Measurements from ENCODE around the gene CNNM3.

Gene CNNM3

GRCh38 chr2:96808176-96808837, 7.8 kb upstream of the CNNM3 start:
- Histone ChIP-seq H3K36me3 (ENCODE audit: control insufficient read depth, insufficient read depth, low read length) (peaks cover 12% of the 10 kb centered on the region), H3K9me3 (ENCODE audit: control insufficient read depth, low read length) (no peaks in the 10 kb centered on the region), H3K4me3 (ENCODE audit: insufficient read depth, low read depth, low read length) (no peak overlapping the region), H3K4me1 (ENCODE audit: control insufficient read depth, insufficient read depth, low read length) (no peaks in the 10 kb centered on the region), H3K27me3 (ENCODE audit: control insufficient read depth, insufficient read depth, low read length, poor library complexity, severe bottlenecking) (no peaks in the 10 kb centered on the region), H3K27ac (ENCODE audit: insufficient read depth, low read depth, low read length, poor library complexity, severe bottlenecking) (no peak overlapping the region)
- 93 to 96% methylated on average over 10 of the region's 10 CpGs for WGBS, 2 experiments

GRCh38 chr2:96809216-96809882, 6.7 kb upstream of the CNNM3 start:
- Histone ChIP-seq H3K27ac (ENCODE audit: insufficient read depth, low read depth, low read length, poor library complexity, severe bottlenecking) (no peak overlapping the region), H3K4me3 (ENCODE audit: insufficient read depth, low read depth, low read length) (no peak overlapping the region), H3K36me3 (ENCODE audit: control insufficient read depth, insufficient read depth, low read length) (peaks cover 12% of the 10 kb centered on the region), H3K27me3 (ENCODE audit: control insufficient read depth, insufficient read depth, low read length, poor library complexity, severe bottlenecking) (no peaks in the 10 kb centered on the region), H3K4me1 (ENCODE audit: control insufficient read depth, insufficient read depth, low read length) (no peaks in the 10 kb centered on the region), H3K9me3 (ENCODE audit: control insufficient read depth, low read length) (no peaks in the 10 kb centered on the region)
- WGBS, 2 experiments: 93 to 94% methylated on average over 13 of the region's 13 CpGs

GRCh38 chr2:96809951-96810782, 5.9 kb upstream of the CNNM3 start:
- Histone ChIP-seq H3K4me3 (ENCODE audit: insufficient read depth, low read depth, low read length) (no peak overlapping the region), H3K4me1 (ENCODE audit: control insufficient read depth, insufficient read depth, low read length) (no peaks in the 10 kb centered on the region), H3K27me3 (ENCODE audit: control insufficient read depth, insufficient read depth, low read length, poor library complexity, severe bottlenecking) (peaks cover under 1% of the 10 kb centered on the region), H3K9me3 (ENCODE audit: control insufficient read depth, low read length) (no peaks in the 10 kb centered on the region), H3K27ac (ENCODE audit: insufficient read depth, low read depth, low read length, poor library complexity, severe bottlenecking) (no peak overlapping the region), H3K36me3 (ENCODE audit: control insufficient read depth, insufficient read depth, low read length) (peaks cover 12% of the 10 kb centered on the region)
- 90 to 91% methylated on average over 12 of the region's 12 CpGs for WGBS, 2 experiments

GRCh38 chr2:96810783-96811192, 5.3 kb upstream of the CNNM3 start:
- H3K27me3 ChIP-seq (ENCODE audit: control insufficient read depth, insufficient read depth, low read length, poor library complexity, severe bottlenecking): peaks cover 4% of the 10 kb centered on the region
- H3K4me1 ChIP-seq (ENCODE audit: control insufficient read depth, insufficient read depth, low read length): no peaks in the 10 kb centered on the region
- 93% methylated on average over 5 of the region's 5 CpGs for WGBS, 2 experiments
- H3K4me3 ChIP-seq (ENCODE audit: insufficient read depth, low read depth, low read length): no peak overlapping the region
- no peaks in the 10 kb centered on the region for H3K9me3 ChIP-seq (ENCODE audit: control insufficient read depth, low read length)
- no peak overlapping the region for H3K27ac ChIP-seq (ENCODE audit: insufficient read depth, low read depth, low read length, poor library complexity, severe bottlenecking)
- peaks cover 12% of the 10 kb centered on the region for H3K36me3 ChIP-seq (ENCODE audit: control insufficient read depth, insufficient read depth, low read length)

GRCh38 chr2:96811917-96812316, 4.2 kb upstream of the CNNM3 start:
- no peaks in the 10 kb centered on the region for H3K9me3 ChIP-seq (ENCODE audit: control insufficient read depth, low read length)
- no peaks in the 10 kb centered on the region for H3K4me1 ChIP-seq (ENCODE audit: control insufficient read depth, insufficient read depth, low read length)
- H3K36me3 ChIP-seq (ENCODE audit: control insufficient read depth, insufficient read depth, low read length): peaks cover 12% of the 10 kb centered on the region
- 89 to 94% methylated on average over 3 of the region's 3 CpGs for WGBS, 2 experiments
- H3K4me3 ChIP-seq (ENCODE audit: insufficient read depth, low read depth, low read length): no peak overlapping the region
- H3K27me3 ChIP-seq (ENCODE audit: control insufficient read depth, insufficient read depth, low read length, poor library complexity, severe bottlenecking): peaks cover 4% of the 10 kb centered on the region
- no peak overlapping the region for H3K27ac ChIP-seq (ENCODE audit: insufficient read depth, low read depth, low read length, poor library complexity, severe bottlenecking)

- Histone ChIP-seq H3K4me3 (ENCODE audit: insufficient read depth, low read depth, low read length) (no peak overlapping the region), H3K27me3 (ENCODE audit: control insufficient read depth, insufficient read depth, low read length, poor library complexity, severe bottlenecking) (peaks cover 4% of the 10 kb centered on the region), H3K27ac (ENCODE audit: insufficient read depth, low read depth, low read length, poor library complexity, severe bottlenecking) (no peak overlapping the region), H3K36me3 (ENCODE audit: control insufficient read depth, insufficient read depth, low read length) (peaks cover 10% of the 10 kb centered on the region), H3K9me3 (ENCODE audit: control insufficient read depth, low read length) (no peaks in the 10 kb centered on the region), H3K4me1 (ENCODE audit: control insufficient read depth, insufficient read depth, low read length) (peaks cover 2% of the 10 kb centered on the region)
- 94 to 97% methylated on average over 4 of the region's 4 CpGs for WGBS, 2 experiments
These were observed 2.4 kb upstream of the CNNM3 start for GRCh38 chr2:96813656-96814055.

- peak overlapping the region; percentile 23 for H3K27ac ChIP-seq (ENCODE audit: insufficient read depth, low read depth, low read length, poor library complexity, severe bottlenecking)
- WGBS, 2 experiments: 3% methylated on average over 60 of the region's 60 CpGs
These were observed 542 bp upstream of the CNNM3 start for GRCh38 chr2:96815326-96816126.

GRCh38 chr2:96816836-96817702, 1.0 kb downstream of the CNNM3 start:
- no peaks in the 10 kb centered on the region for H3K36me3 ChIP-seq (ENCODE audit: control insufficient read depth, insufficient read depth, low read length)
- 2 to 3% methylated on average over 89 of the region's 89 CpGs for WGBS, 2 experiments
- peak overlapping the region; percentile 74 for H3K4me3 ChIP-seq (ENCODE audit: insufficient read depth, low read depth, low read length)
- H3K27ac ChIP-seq (ENCODE audit: insufficient read depth, low read depth, low read length, poor library complexity, severe bottlenecking): no peak overlapping the region
- peaks cover 23% of the 10 kb centered on the region for H3K4me1 ChIP-seq (ENCODE audit: control insufficient read depth, insufficient read depth, low read length)
- H3K9me3 ChIP-seq (ENCODE audit: control insufficient read depth, low read length): no peaks in the 10 kb centered on the region
- peaks cover 4% of the 10 kb centered on the region for H3K27me3 ChIP-seq (ENCODE audit: control insufficient read depth, insufficient read depth, low read length, poor library complexity, severe bottlenecking)

More at GRCh38 chr2:96815326-96816126, 542 bp upstream of the CNNM3 start:
- Histone ChIP-seq H3K36me3 (ENCODE audit: control insufficient read depth, insufficient read depth, low read length) (no peaks in the 10 kb centered on the region), H3K27me3 (ENCODE audit: control insufficient read depth, insufficient read depth, low read length, poor library complexity, severe bottlenecking) (peaks cover 4% of the 10 kb centered on the region), H3K9me3 (ENCODE audit: control insufficient read depth, low read length) (no peaks in the 10 kb centered on the region), H3K4me1 (ENCODE audit: control insufficient read depth, insufficient read depth, low read length) (peaks cover 15% of the 10 kb centered on the region), H3K4me3 (ENCODE audit: insufficient read depth, low read depth, low read length) (peak overlapping the region; percentile 74)

- H3K4me1 ChIP-seq (ENCODE audit: control insufficient read depth, insufficient read depth, low read length): peaks cover 23% of the 10 kb centered on the region
- H3K36me3 ChIP-seq (ENCODE audit: control insufficient read depth, insufficient read depth, low read length): no peaks in the 10 kb centered on the region
- no peak overlapping the region for H3K27ac ChIP-seq (ENCODE audit: insufficient read depth, low read depth, low read length, poor library complexity, severe bottlenecking)
- no peaks in the 10 kb centered on the region for H3K9me3 ChIP-seq (ENCODE audit: control insufficient read depth, low read length)
- WGBS, 2 experiments: 91 to 93% methylated on average over 8 of the region's 8 CpGs
- H3K27me3 ChIP-seq (ENCODE audit: control insufficient read depth, insufficient read depth, low read length, poor library complexity, severe bottlenecking): peaks cover 4% of the 10 kb centered on the region
- H3K4me3 ChIP-seq (ENCODE audit: insufficient read depth, low read depth, low read length): peak overlapping the region; percentile 74
These were observed 1.8 kb downstream of the CNNM3 start for GRCh38 chr2:96817882-96818281.
